ENCODE data around the gene YWHAG. TPM values are rescaled to one million over a fixed set of nuclear protein-coding genes. Genes with fewer than 3 reads are reported as not detected.
A peak's percentile ranks its signal among the peaks of the same experiment; 100 is the strongest.

The YWHAG gene
- total RNA-seq, 2 donors from 2014 or later, result 132 to 153 TPM

- no peak overlapping the region for H3K4me3 ChIP-seq
- H3K36me3 ChIP-seq, result peaks cover 41% of the 10 kb centered on the region
- H3K27me3 ChIP-seq, result no peaks in the 10 kb centered on the region
- H3K4me1 ChIP-seq, result peaks cover 0 to 91% of the 10 kb centered on the region in 2 donors
- no peak for TF ChIP-seq CTCF (IDR thresholded peaks at IDR 0.05)
- H3K9me3 ChIP-seq, result no peaks in the 10 kb centered on the region
- DNase-seq (ENCODE audit: low spot score), result no peak
- H3K27ac ChIP-seq, result peak overlapping the region in 1 of 2 donors; percentile 99
Measured at GRCh38 chr7:76351372-76351771, 7.4 kb downstream of the YWHAG start.

- no peak for DNase-seq (ENCODE audit: low spot score)
- H3K36me3 ChIP-seq, result peaks cover 53% of the 10 kb centered on the region
- no peak for TF ChIP-seq CTCF (IDR thresholded peaks at IDR 0.05)
- no peaks in the 10 kb centered on the region for H3K27me3 ChIP-seq
- no peak overlapping the region for H3K27ac ChIP-seq
- H3K9me3 ChIP-seq, result no peaks in the 10 kb centered on the region
- H3K4me1 ChIP-seq, result peaks cover 0 to 82% of the 10 kb centered on the region in 2 donors
- no peak overlapping the region for H3K4me3 ChIP-seq
Measured at GRCh38 chr7:76349313-76349885, 9.4 kb downstream of the YWHAG start.

GRCh38 chr7:76347710-76348109, 11.1 kb downstream of the YWHAG start:
- no peak overlapping the region for H3K4me3 ChIP-seq
- H3K4me1 ChIP-seq, result peaks cover 0 to 80% of the 10 kb centered on the region in 2 donors
- peaks cover 70% of the 10 kb centered on the region for H3K36me3 ChIP-seq
- no peaks in the 10 kb centered on the region for H3K27me3 ChIP-seq
- no peak for TF ChIP-seq CTCF (IDR thresholded peaks at IDR 0.05)
- no peak for DNase-seq (ENCODE audit: low spot score)
- H3K27ac ChIP-seq, result no peak overlapping the region
- H3K9me3 ChIP-seq, result no peaks in the 10 kb centered on the region

- Histone ChIP-seq H3K9me3 (no peaks in the 10 kb centered on the region), H3K36me3 (peaks cover 78% of the 10 kb centered on the region), H3K27ac (peak overlapping the region; percentile 15 to 46), H3K27me3 (no peaks in the 10 kb centered on the region), H3K4me1 (peaks cover 0 to 77% of the 10 kb centered on the region in 2 donors), H3K4me3 (no peak overlapping the region)
- no peak for TF ChIP-seq CTCF (IDR thresholded peaks at IDR 0.05)
- no peak for DNase-seq (ENCODE audit: low spot score)
Measured at GRCh38 chr7:76346778-76347177, 12.0 kb downstream of the YWHAG start.

GRCh38 chr7:76346097-76346496, 12.7 kb downstream of the YWHAG start:
- no peak for DNase-seq (ENCODE audit: low spot score)
- no peaks in the 10 kb centered on the region for H3K9me3 ChIP-seq
- TF ChIP-seq CTCF (IDR thresholded peaks at IDR 0.05), result no peak
- H3K4me3 ChIP-seq, result no peak overlapping the region
- peaks cover 0 to 72% of the 10 kb centered on the region in 2 donors for H3K4me1 ChIP-seq
- peaks cover 78% of the 10 kb centered on the region for H3K36me3 ChIP-seq
- peak overlapping the region; percentile 15 to 46 for H3K27ac ChIP-seq
- no peaks in the 10 kb centered on the region for H3K27me3 ChIP-seq

GRCh38 chr7:76343931-76344321, 14.9 kb downstream of the YWHAG start:
- Histone ChIP-seq H3K27me3 (no peaks in the 10 kb centered on the region), H3K4me1 (peaks cover 0 to 73% of the 10 kb centered on the region in 2 donors), H3K27ac (no peak overlapping the region), H3K9me3 (no peaks in the 10 kb centered on the region), H3K4me3 (no peak overlapping the region), H3K36me3 (peaks cover 64% of the 10 kb centered on the region)
- no peak for DNase-seq (ENCODE audit: low spot score)
- TF ChIP-seq CTCF (IDR thresholded peaks at IDR 0.05), result no peak

All from right atrium auricular region (tissue), 2 donors.